Panc1 (cell line): ENCODE measurements around the gene PRR29. TPM values are rescaled to one million over a fixed set of nuclear protein-coding genes. Genes with fewer than 3 reads are reported as not detected.

Experiments
- ATAC-seq: fragments of 200-7000 bp; cut with Tn5 transposase; 2 replicates; pipeline ENCODE4 v1.9.1; 2020; ENCODE audit warnings: mild to moderate bottlenecking, moderate library complexity
- BruUV-seq: library from RNA; stranded (reverse); fragments of 400-500 nt; replicated peaks from 2 replicates; lab custom pipeline; 2021; lab: Mats Ljungman, UMichigan
- CTCF ChIA-PET: fragments of 300-600 bp; sonication (Branson Sonifier 250); formaldehyde crosslinking; loops from one replicate; lab custom pipeline; 2022; ENCODE audit warnings: antibody characterized with exemption; lab: Charles Lee
- POLR2A ChIA-PET: fragments of 300-600 bp; sonication (Branson Sonifier 250); formaldehyde crosslinking; loops from one replicate; lab custom pipeline; 2022; ENCODE audit warnings: antibody characterized with exemption; lab: Charles Lee
- DNase-seq: peaks from one replicate; pipeline ENCODE4 v3.0.0-alpha.2; 2010; ENCODE audit warnings: low read depth, low spot score
- H3K27ac ChIP-seq: 2 replicates; pipeline ENCODE4 v1.5.1; 2011; ENCODE audit warnings: mild to moderate bottlenecking, low read length, inconsistent platforms
- H3K27me3 ChIP-seq: fragments of 200-500 bp; sonication (Bioruptor generic); 2 replicates; pipeline ENCODE4 v1.6.0; 2014; ENCODE audit warnings: low read length, inconsistent platforms; ENCODE audit not compliant: control insufficient read depth, insufficient read depth
- H3K36me3 ChIP-seq: fragments of 200-500 bp; sonication (Bioruptor generic); 2 replicates; pipeline ENCODE4 v1.5.1; 2014; ENCODE audit warnings: inconsistent platforms, mild to moderate bottlenecking, low read length, moderate library complexity; ENCODE audit not compliant: control insufficient read depth, insufficient read depth
- H3K4me1 ChIP-seq: 2 replicates; pipeline ENCODE4 v1.5.1; 2011; ENCODE audit warnings: inconsistent platforms, mild to moderate bottlenecking, low read length, moderate library complexity; ENCODE audit not compliant: control insufficient read depth, insufficient read depth
- H3K4me3 ChIP-seq, 2 experiments: 2 replicates each; pipeline ENCODE4 v1.5.1; 2011 to 2012; ENCODE audit warnings: low read depth in 2 of 2, low read length in 2 of 2, mild to moderate bottlenecking in 2 of 2, inconsistent platforms in 1 of 2, moderate library complexity in 1 of 2
- H3K9me3 ChIP-seq: fragments of 200-500 bp; sonication (Bioruptor generic); 2 replicates; pipeline ENCODE4 v1.5.1; 2014; ENCODE audit warnings: low read depth, mild to moderate bottlenecking, inconsistent platforms, low read length, moderate library complexity; ENCODE audit not compliant: control insufficient read depth, insufficient read depth
- CTCF ChIP-seq: fragments of 450-650 bp; IDR thresholded peaks from 2 replicates; pipeline ENCODE4 v1.5.1; 2017; ENCODE audit warnings: mild to moderate bottlenecking
- POLR2AphosphoS5 ChIP-seq: IDR thresholded peaks from 2 replicates; pipeline ENCODE4 v1.6.1; 2012; ENCODE audit warnings: mild to moderate bottlenecking, low read depth, low read length, moderate library complexity
- REST ChIP-seq, 2 experiments: IDR thresholded peaks; 2 replicates each; pipeline ENCODE4 v1.6.1; 2011 to 2012; ENCODE audit warnings: low read depth in 2 of 2, control low read depth in 1 of 2, low read length in 1 of 2, mild to moderate bottlenecking in 1 of 2, moderate library complexity in 1 of 2; ENCODE audit not compliant: insufficient read depth in 1 of 2
- SIN3A ChIP-seq: IDR thresholded peaks from 2 replicates; pipeline ENCODE4 v1.6.1; 2012; ENCODE audit warnings: low read depth, mild to moderate bottlenecking, low read length, moderate library complexity, borderline replicate concordance; ENCODE audit not compliant: insufficient read depth
- TCF7L2 ChIP-seq: IDR thresholded peaks from 2 replicates; pipeline ENCODE4 v1.6.1; 2011; ENCODE audit warnings: mild to moderate bottlenecking, low read depth, low read length, inconsistent platforms
- in situ Hi-C: cut with HindIII; loops from 2 replicates; pipeline ENCODE4 v1.10.0; 2016; ENCODE audit warnings: low sequenced_read_pairs, low pct_unique_long_range_greater_than_20kb
- intact Hi-C: fragments of 100-400 bp; cut with micrococcal nuclease; formaldehyde crosslinking; loops from one replicate; pipeline ENCODE4 v1.10.0; 2022; ENCODE audit not compliant: unreplicated experiment
- total RNA-seq: library from RNA; stranded (reverse); gene quantifications from one replicate; pipeline ENCODE4 v1.2.1, GENCODE V29; 2021; ENCODE audit not compliant: unreplicated experiment

The PRR29 gene
- total RNA-seq, 1 experiment from 2014 or later, result 0.10 TPM

- in situ Hi-C loops, result no loop called here
- no peak for TF ChIP-seq CTCF
- no peak for TF ChIP-seq SIN3A
- TF ChIP-seq TCF7L2, result no peak
- TF ChIP-seq POLR2AphosphoS5, result no peak
- H3K4me1 ChIP-seq, result peaks cover 4% of the 10 kb centered on the region; the same call in 1 of the 2 replicates
- BruUV-seq, result no TSS peak
- CTCF ChIA-PET, result no interaction called here
- H3K36me3 ChIP-seq, result no peaks in the 10 kb centered on the region
- no peak overlapping the region for H3K27ac ChIP-seq
- no peaks in the 10 kb centered on the region for H3K27me3 ChIP-seq
- no peak for DNase-seq
- no peaks in the 10 kb centered on the region for H3K9me3 ChIP-seq
- no peak for ATAC-seq
- H3K4me3 ChIP-seq, result no peak overlapping the region
- intact Hi-C loops, result no loop called here
- POLR2A ChIA-PET, result no interaction called here
Observed at GRCh38 chr17:63973247-63973646, 24.9 kb upstream of the PRR29 start.

GRCh38 chr17:63973930-63974593 is 24.1 kb upstream of the PRR29 start:
- in situ Hi-C loops, result no loop called here
- no peaks in the 10 kb centered on the region for H3K27me3 ChIP-seq
- CTCF ChIA-PET, result interaction anchor here (0.7 kb wide), 1 partner anchor 103 kb away, joined by 3 read pairs; no protein-coding TSS in a partner anchor
- DNase-seq (no peak), ATAC-seq (peak; percentile 81)
- H3K27ac ChIP-seq, result no peak overlapping the region
- POLR2A ChIA-PET, result no interaction called here
- intact Hi-C loops, result no loop called here
- H3K4me1 ChIP-seq, result peaks cover 4% of the 10 kb centered on the region; the same call in 1 of the 2 replicates
- no peak overlapping the region for H3K4me3 ChIP-seq
- H3K36me3 ChIP-seq, result no peaks in the 10 kb centered on the region
- BruUV-seq, result no TSS peak
- H3K9me3 ChIP-seq, result no peaks in the 10 kb centered on the region
- TF ChIP-seq POLR2AphosphoS5 (no peak), CTCF (no peak), REST (IDR thresholded peaks at IDR 0.05; ENCODE audit: insufficient read depth in 1 of 2, low read depth in 2 of 2, low read length in 1 of 2) (no peak), SIN3A (no peak), TCF7L2 (no peak)
